Lung (tissue), 12 donors: Measurements from ENCODE around the gene COLGALT1. TPM values are rescaled to one million over a fixed set of nuclear protein-coding genes. Genes with fewer than 3 reads are reported as not detected.

ENCODE experiments used
- ATAC-seq: fragments of 200-7000 bp; cut with Tn5 transposase; one replicate; pipeline ENCODE4 v1.9.1; 2020; ENCODE audit warnings: moderate number of reproducible peaks; ENCODE audit not compliant: insufficient read depth, low FRiP score
- DNase-seq, 3 donors: peaks; one replicate each; pipeline ENCODE4 v3.0.0-alpha.2; 2013 to 2017
- H3K27ac ChIP-seq, 2 donors: one replicate each; pipeline ENCODE4 v1.5.1; 2013; ENCODE audit warnings: mild to moderate bottlenecking in 2 of 2, moderate library complexity in 2 of 2, control low read depth in 1 of 2, inconsistent platforms in 1 of 2, low read depth in 1 of 2, low read length in 1 of 2
- H3K27me3 ChIP-seq, 3 donors: one replicate each; pipeline ENCODE4 v1.5.1; 2013; ENCODE audit warnings: low read length in 2 of 3; ENCODE audit not compliant: control insufficient read depth in 3 of 3, insufficient read depth in 3 of 3
- H3K36me3 ChIP-seq, 4 donors: one replicate each; pipeline ENCODE4 v1.5.1; 2013; ENCODE audit warnings: low read length in 4 of 4, mild to moderate bottlenecking in 1 of 4, moderate library complexity in 1 of 4; ENCODE audit not compliant: control insufficient read depth in 4 of 4, insufficient read depth in 4 of 4
- H3K4me1 ChIP-seq, 5 donors: one replicate each; pipeline ENCODE4 v1.5.1; 2013; ENCODE audit warnings: low read length in 5 of 5, mild to moderate bottlenecking in 2 of 5, moderate library complexity in 1 of 5; ENCODE audit not compliant: control insufficient read depth in 5 of 5, insufficient read depth in 5 of 5
- H3K4me3 ChIP-seq: one replicate; pipeline ENCODE4 v1.5.1; 2013; ENCODE audit warnings: mild to moderate bottlenecking, control low read depth, moderate library complexity
- H3K9ac ChIP-seq, 2 donors: one replicate each; pipeline ENCODE4 v1.5.1; 2013; ENCODE audit warnings: low read length in 2 of 2, control low read depth in 1 of 2; ENCODE audit not compliant: insufficient read depth in 1 of 2
- H3K9me3 ChIP-seq, 4 donors: one replicate each; pipeline ENCODE4 v1.5.1; 2013; ENCODE audit warnings: low read length in 3 of 4, mild to moderate bottlenecking in 1 of 4, moderate library complexity in 1 of 4; ENCODE audit not compliant: control insufficient read depth in 4 of 4, insufficient read depth in 3 of 4
- CTCF ChIP-seq: IDR thresholded peaks from 2 replicates; pipeline ENCODE4 v1.5.1; 2012; ENCODE audit warnings: mild to moderate bottlenecking; ENCODE audit errors: control extremely low read depth, extremely low read depth
- WGBS, 2 donors: extraction: QIAGEN DNeasy Blood & Tissue Kit; methylation state at CpG; one replicate each; pipeline ENCODE4 v1.1.7; 2013; 5-methylcytosine and 5-hydroxymethylcytosine counted together
- polyA plus RNA-seq, 2 donors: library from polyadenylated mRNA; stranded (reverse); fragments of 200-250 nt; gene quantifications; one replicate each; pipeline ENCODE4 v1.2.1, GENCODE V29; 2013
- total RNA-seq, 2 donors: library from RNA; depleted of rRNA in 1 of 2; stranded (reverse); fragments of >200 nt in 1 of 2; gene quantifications; one replicate each; pipeline ENCODE4 v1.2.1, GENCODE V29; 2014 to 2021
- donor health status: control.
- donor health status: control.
- donor health status: Bipolar disorder and iron deficiency.
- donor health status: healthy.
- donor health status: DM: yes; HTN: yes; CAD: no.

The COLGALT1 gene
- total and polyA plus RNA-seq, 4 donors = 39.9 to 129 (median 85.1) TPM

- Histone ChIP-seq H3K36me3 (peaks cover 4 to 18% (median 15%) of the 10 kb centered on the region in 4 donors), H3K4me3 (no peak overlapping the region), H3K27me3 (no peaks in the 10 kb centered on the region), H3K9ac (no peak overlapping the region), H3K27ac (no peak overlapping the region), H3K9me3 (peaks cover 0 to 10% (median 8%) of the 10 kb centered on the region in 4 donors), H3K4me1 (peaks cover 0 to 9% (median 0%) of the 10 kb centered on the region in 5 donors)
- no peak for TF ChIP-seq CTCF
- ATAC-seq (no peak), DNase-seq (no peak)
- WGBS, 2 donors = 96 to 98% methylated on average over 22 to 25 of the region's 25 CpGs
Observed at GRCh38 chr19:17520865-17521264, 34.6 kb upstream of the COLGALT1 start.

- peak in 2 of 3 donors; percentile 42 to 64 for DNase-seq
- Histone ChIP-seq H3K4me1 (peaks cover 0 to 9% (median 0%) of the 10 kb centered on the region in 5 donors), H3K4me3 (no peak overlapping the region), H3K27me3 (no peaks in the 10 kb centered on the region), H3K27ac (peak overlapping the region in 1 of 2 donors; percentile 71), H3K9me3 (peaks cover 0 to 3% (median under 1%) of the 10 kb centered on the region in 4 donors), H3K9ac (no peak overlapping the region), H3K36me3 (peaks cover 0 to 8% (median 5%) of the 10 kb centered on the region in 4 donors)
- 11 to 27% methylated on average over 24 of the region's 24 CpGs for WGBS, 2 donors
- TF ChIP-seq CTCF = no peak
- peak; percentile 73 for ATAC-seq
Observed at GRCh38 chr19:17522988-17523872, 32.2 kb upstream of the COLGALT1 start.

- H3K9ac ChIP-seq = no peak overlapping the region
- ATAC-seq (no peak), DNase-seq (no peak)
- WGBS, 2 donors = 94 to 99% methylated on average over 4 of the region's 4 CpGs
- H3K4me3 ChIP-seq = no peak overlapping the region
- no peaks in the 10 kb centered on the region for H3K27me3 ChIP-seq
- no peak overlapping the region for H3K27ac ChIP-seq
- H3K9me3 ChIP-seq = peaks cover 0 to 9% (median 2%) of the 10 kb centered on the region in 4 donors
- H3K4me1 ChIP-seq = peaks cover 0 to 9% (median 0%) of the 10 kb centered on the region in 5 donors
- TF ChIP-seq CTCF = no peak
- H3K36me3 ChIP-seq = peaks cover 0 to 4% (median 1%) of the 10 kb centered on the region in 4 donors
Observed at GRCh38 chr19:17524651-17525050, 30.8 kb upstream of the COLGALT1 start.
